HepG2 (cell line): ENCODE data around the gene UNG.

Experiments used
- AKAP8 ChIP-seq: sonication (generic); formaldehyde crosslinking; IDR thresholded peaks from 2 replicates; pipeline ENCODE4 v1.5.1; 2020; ENCODE audit warnings: mild to moderate bottlenecking, missing genetic modification reagents
- POLR2AphosphoS5 ChIP-seq: IDR thresholded peaks from 2 replicates; pipeline ENCODE4 v1.6.1; 2012; ENCODE audit warnings: low read depth, low read length
- TAF1 ChIP-seq: sonication (generic); formaldehyde crosslinking; IDR thresholded peaks from 2 replicates; pipeline ENCODE4 v1.4.0; 2020; ENCODE audit warnings: missing genetic modification reagents
- ZNF24 ChIP-seq: fragments of 450-650 bp; IDR thresholded peaks from 2 replicates; pipeline ENCODE4 v1.6.1; 2017; ENCODE audit warnings: antibody characterized with exemption, mild to moderate bottlenecking
- ZNF775 ChIP-seq: sonication (generic); formaldehyde crosslinking; IDR thresholded peaks from 2 replicates; pipeline ENCODE4 v1.4.0; 2020; ENCODE audit warnings: missing genetic modification reagents, mild to moderate bottlenecking, moderate library complexity, borderline replicate concordance
- TF ChIP-seq, protein P1 (sequence below): sonication (generic); formaldehyde crosslinking; IDR thresholded peaks from 2 replicates; pipeline ENCODE4 v1.5.0; 2020; ENCODE audit warnings: mild to moderate bottlenecking, missing genetic modification reagents, moderate library complexity
- TF ChIP-seq, protein P2 (sequence below): sonication (generic); formaldehyde crosslinking; conservative IDR thresholded peaks from 2 replicates; pipeline ENCODE4 v1.4.0; 2020; ENCODE audit warnings: missing genetic modification reagents
- TF ChIP-seq, protein P3 (sequence below): IDR thresholded peaks from 2 replicates; pipeline ENCODE4 v1.6.1; 2012; ENCODE audit warnings: low read depth, low read length, improper control_type of control experiment

DNA sequence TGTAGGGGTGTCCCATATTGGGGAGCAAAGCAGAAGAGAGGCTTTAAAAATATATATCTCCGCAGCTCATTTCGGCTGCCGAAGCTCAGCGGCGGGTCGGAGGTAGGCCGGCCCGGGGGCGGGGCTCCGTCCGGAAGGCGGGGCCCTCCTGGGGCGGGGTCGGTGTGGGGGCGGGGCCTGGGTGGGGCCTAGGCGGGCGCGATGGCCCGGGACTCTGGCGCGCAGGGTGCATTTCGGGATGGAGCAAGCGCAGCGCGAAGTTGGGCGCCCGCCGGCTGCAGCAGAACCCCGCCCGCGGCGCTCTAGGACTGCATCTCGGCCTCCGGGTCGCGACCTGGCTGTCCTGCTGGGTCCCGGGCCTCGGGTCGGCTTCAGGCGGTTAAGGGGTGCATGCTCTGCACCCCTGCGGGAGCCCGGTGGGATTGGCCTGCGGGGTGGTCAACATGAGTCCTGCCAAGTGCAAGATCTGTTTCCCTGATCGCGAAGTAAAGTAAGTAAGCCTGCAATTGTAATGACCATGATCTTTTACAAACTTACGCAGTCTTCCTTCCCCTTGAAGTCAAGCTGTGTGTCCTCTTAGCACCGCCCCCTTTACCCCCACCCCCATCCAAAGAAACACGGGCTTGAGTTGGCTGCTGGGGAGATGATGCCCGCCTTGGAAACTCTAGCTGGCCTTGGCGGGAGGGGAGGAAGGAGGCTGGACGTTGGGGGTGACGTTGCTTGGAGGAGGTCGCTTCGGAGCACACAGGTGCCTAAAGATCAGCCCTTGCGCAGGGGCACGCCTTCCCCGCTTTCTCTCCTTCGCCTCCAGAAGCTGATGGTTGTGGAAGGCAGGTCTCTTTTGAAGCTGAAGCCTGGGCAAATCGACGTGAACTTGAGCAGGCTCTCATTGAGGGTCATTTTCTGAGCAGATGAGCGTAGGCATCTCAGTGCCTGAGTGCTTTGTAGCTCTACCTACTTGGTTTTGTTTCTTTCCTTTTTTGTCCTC, 57.3 kb downstream of the UNG start:
- TF ChIP-seq ZNF775 (CRISPR knock-in tag) (no peak), TAF1 (peak; percentile 57; the same call in 1 of the 2 replicates), POLR2AphosphoS5 (peak; percentile 52), AKAP8 (CRISPR knock-in tag) (no peak), ZNF24 (no peak)
- TF ChIP-seq, protein P1, sequence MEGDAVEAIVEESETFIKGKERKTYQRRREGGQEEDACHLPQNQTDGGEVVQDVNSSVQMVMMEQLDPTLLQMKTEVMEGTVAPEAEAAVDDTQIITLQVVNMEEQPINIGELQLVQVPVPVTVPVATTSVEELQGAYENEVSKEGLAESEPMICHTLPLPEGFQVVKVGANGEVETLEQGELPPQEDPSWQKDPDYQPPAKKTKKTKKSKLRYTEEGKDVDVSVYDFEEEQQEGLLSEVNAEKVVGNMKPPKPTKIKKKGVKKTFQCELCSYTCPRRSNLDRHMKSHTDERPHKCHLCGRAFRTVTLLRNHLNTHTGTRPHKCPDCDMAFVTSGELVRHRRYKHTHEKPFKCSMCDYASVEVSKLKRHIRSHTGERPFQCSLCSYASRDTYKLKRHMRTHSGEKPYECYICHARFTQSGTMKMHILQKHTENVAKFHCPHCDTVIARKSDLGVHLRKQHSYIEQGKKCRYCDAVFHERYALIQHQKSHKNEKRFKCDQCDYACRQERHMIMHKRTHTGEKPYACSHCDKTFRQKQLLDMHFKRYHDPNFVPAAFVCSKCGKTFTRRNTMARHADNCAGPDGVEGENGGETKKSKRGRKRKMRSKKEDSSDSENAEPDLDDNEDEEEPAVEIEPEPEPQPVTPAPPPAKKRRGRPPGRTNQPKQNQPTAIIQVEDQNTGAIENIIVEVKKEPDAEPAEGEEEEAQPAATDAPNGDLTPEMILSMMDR = peak; percentile 36; the same call in 1 of the 2 replicates
- TF ChIP-seq, protein P2, sequence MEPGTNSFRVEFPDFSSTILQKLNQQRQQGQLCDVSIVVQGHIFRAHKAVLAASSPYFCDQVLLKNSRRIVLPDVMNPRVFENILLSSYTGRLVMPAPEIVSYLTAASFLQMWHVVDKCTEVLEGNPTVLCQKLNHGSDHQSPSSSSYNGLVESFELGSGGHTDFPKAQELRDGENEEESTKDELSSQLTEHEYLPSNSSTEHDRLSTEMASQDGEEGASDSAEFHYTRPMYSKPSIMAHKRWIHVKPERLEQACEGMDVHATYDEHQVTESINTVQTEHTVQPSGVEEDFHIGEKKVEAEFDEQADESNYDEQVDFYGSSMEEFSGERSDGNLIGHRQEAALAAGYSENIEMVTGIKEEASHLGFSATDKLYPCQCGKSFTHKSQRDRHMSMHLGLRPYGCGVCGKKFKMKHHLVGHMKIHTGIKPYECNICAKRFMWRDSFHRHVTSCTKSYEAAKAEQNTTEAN = no peak; the same call in 1 of the 2 replicates
- TF ChIP-seq, protein P3, sequence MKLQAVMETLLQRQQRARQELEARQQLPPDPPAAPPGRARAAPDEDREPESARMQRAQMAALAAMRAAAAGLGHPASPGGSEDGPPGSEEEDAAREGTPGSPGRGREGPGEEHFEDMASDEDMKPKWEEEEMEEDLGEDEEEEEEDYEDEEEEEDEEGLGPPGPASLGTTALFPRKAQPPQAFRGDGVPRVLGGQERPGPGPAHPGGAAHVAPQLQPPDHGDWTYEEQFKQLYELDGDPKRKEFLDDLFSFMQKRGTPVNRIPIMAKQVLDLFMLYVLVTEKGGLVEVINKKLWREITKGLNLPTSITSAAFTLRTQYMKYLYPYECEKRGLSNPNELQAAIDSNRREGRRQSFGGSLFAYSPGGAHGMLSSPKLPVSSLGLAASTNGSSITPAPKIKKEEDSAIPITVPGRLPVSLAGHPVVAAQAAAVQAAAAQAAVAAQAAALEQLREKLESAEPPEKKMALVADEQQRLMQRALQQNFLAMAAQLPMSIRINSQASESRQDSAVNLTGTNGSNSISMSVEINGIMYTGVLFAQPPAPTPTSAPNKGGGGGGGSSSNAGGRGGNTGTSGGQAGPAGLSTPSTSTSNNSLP = no peak
